HG03571 (cell line): ENCODE results near the gene HNRNPA2B1.
"Not testable (repeated sequence)": the region's sequence is repeated elsewhere in the genome, so short reads cannot be mapped to it uniquely, and the experiment has no call there.

Experiments
- ATAC-seq: cut with Tn5 transposase; IDR thresholded peaks from one replicate; pipeline ENCODE4 v1.9.1; 2021; ENCODE audit not compliant: unreplicated experiment

Gene HNRNPA2B1

DNA sequence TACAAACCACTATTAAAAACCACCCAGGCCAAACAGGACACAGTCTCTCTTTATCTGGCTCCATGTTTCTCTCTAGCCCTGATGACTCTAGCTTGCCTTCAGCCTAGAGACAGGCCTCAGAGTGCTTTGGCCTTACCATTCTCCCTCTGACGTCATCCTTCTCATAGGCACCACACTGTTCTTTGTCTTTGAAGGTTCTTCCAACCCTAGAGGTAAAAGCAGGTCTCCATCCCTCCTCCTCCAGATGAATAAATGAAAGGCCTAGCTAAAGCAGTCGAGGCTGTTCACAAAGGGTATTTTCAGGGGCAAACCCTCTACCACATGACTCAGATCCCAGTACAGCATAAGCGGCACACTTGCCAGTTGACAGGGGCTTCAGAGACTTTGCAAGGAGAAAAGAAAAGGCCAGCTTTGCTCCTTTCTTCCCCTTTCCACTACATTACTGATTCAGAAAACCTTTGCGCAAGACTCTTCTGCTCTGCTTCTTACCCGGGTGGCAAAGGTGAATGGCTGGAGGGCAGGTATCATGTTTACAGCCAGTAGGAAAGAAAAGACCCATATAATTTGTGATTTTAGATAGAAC, 33.8 kb downstream of the HNRNPA2B1 start:
- peak; percentile 15 for ATAC-seq

GRCh38 chr7:26165950-26166683, 34.4 kb downstream of the HNRNPA2B1 start:
- ATAC-seq: no peak

GRCh38 chr7:26163804-26164203, 36.7 kb downstream of the HNRNPA2B1 start:
- ATAC-seq: not testable (repeated sequence)

GRCh38 chr7:26162431-26162830, 38.1 kb downstream of the HNRNPA2B1 start:
- ATAC-seq: no peak

- ATAC-seq: no peak
Measured at GRCh38 chr7:26160896-26161295, 39.6 kb downstream of the HNRNPA2B1 start.

DNA sequence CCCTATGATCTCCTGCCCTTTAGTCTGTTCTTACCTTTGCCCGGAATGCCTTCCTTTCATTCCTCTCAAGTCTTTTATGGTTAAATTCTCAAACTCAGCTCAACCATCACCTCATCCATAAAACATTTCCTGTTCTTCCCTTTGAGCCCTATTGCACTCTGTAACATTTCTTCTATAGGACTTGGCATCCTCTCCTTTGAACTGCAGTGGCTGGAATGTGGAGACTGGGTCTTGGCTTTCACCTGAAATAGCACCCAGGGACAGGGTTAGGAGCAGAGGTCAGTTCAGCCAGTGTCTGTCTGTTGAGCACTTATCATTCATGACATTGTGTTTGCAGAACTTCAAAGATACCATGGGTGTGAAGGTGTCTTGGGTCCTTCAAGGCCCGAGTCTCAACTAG, 41.3 kb downstream of the HNRNPA2B1 start:
- ATAC-seq: no peak

DNA sequence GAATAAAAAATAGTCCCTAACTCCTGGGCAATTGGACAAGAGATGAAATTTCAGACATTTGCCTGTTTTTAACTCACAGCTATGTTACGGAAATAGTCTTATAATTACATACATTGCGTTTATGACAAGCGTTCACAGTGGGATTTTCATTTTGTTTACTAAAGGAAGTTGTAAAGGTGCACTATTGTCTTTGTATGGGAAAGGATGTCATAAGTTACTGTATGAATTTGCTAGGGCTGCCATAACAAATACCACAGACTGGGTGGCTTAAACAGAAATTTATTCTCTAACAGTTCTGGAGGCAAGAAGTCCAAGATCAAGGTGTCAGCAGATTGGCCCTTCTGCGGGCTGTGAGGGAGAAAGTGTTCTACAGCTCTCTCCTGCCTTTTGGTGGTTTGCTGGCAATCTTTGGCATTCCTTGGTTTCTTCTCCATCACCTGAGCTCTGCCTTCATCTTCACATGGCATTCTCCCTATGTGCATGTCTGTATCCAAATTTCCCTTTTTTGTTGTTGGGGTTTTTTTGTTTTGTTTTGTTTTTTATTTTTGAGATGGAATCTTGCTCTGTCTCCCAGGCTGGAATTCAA, 42.9 kb downstream of the HNRNPA2B1 start:
- ATAC-seq: no peak

DNA sequence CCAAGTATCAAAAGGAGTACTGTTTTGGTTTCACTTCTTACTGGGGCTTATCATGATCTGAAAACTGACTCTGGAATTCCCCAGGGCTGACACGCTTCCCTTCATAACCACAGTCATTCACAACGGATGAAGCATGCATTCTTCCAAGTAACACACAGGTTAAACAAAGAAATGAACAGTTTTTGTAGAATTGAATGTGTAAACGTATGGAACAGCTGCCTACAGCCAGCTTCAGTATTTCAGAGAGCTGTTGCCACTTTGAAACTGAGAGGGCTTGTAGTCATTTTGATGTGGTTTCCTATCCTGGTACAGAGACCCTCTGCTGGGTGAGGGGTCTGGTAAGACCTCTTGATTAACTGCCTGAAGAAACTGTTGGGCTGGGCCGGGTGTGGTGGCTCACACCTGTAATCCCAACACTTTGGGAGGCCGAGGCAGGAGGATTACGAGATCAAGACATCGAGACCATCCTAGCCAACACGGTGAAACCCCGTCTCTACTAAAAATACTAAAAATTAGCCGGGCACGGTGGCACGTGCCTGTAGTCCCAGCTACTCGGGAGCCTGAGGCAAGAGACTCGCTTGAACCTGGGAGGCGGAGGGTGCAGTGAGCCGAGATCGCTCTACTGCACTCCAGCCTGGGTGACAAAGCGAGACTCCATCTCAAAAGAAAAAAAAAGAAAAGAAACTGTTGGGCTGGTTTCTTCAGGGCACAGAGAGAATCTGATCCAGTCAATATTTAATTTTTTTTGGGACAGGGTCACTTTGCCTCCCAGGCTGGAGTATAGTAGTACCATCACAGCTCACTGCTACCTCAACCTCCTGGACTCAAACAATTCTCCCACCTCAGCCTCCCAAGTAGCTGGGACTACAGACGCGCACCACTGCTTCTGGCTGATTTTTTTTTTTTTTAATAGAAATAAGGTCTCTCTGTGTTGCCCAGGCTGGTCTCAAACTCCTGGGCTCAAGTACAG, 43.8 kb downstream of the HNRNPA2B1 start:
- ATAC-seq: peak; percentile 25

DNA sequence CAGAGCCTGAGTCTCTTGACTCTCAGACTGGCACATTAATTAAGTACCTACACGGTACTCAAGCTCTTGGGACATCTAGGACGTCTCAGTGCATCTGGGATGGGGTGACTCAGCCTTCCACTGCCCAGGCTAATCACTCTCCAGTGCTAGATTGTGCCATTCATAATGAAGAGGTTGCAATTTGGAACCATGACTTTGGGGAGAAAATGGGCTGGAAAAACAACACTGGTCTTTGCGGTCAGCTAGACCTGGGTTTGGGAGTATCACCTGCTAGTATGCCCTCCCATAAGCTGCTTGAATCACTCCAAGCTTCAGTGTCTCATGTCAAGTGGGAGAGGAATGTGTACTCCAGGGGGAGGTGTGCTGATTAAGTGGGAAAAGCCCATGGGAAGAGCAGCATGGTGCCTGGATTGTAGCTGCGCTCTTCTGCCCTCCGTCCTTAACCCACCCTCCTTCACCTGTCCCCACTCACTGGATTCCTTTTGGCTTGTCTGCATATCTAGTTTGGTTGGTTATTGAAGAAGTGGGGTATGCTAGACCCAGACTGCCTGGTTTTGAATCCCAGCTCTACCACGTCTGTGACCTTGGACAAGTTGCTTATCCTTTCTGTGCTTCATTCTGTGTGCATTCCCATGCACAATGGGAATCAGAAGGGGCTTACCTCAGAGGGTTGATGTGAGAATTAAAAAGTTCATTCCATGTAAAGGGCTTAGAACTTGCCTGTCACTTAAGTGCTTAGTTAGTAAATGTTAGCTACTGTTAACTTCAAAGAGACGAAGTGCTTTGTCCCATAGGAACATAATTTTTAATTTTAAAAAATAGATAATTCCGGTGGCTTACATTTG, 44.8 kb downstream of the HNRNPA2B1 start:
- ATAC-seq: no peak

GRCh38 chr7:26153823-26154783, 46.4 kb downstream of the HNRNPA2B1 start:
- ATAC-seq: no peak

- no peak for ATAC-seq
Measured at GRCh38 chr7:26153241-26153822, 47.2 kb downstream of the HNRNPA2B1 start.

GRCh38 chr7:26152782-26153240, 47.7 kb downstream of the HNRNPA2B1 start:
- ATAC-seq: not testable (repeated sequence)

GRCh38 chr7:26151953-26152781, 48.4 kb downstream of the HNRNPA2B1 start, which contains the start of gene NFE2L3:
Gene NFE2L3, plus strand, starts transcription at chr7:26152198. Its CDS starts 301 bp downstream, at chr7:26152499.
- ATAC-seq: peak; percentile 67

GRCh38 chr7:26151650-26151952, 48.9 kb downstream of the HNRNPA2B1 start:
- no peak for ATAC-seq

DNA sequence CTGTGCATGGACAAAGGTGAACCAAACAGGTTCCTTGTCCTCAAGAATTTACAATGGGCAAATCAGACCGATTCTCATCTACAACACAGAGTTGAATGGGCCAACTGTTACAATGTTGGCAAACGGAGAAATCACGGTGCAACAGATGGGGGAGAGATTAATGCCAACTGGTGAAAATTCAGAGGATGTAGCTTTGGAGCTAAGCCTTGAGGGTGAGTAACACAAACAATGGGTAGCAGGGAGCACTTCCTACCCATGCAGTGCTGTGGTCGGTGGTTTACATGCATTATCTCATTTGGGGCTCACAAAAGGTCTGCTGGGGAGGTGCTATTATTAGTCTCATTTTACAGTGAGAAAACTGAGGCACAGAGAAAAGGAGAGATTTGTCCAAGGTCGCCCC, 49.5 kb downstream of the HNRNPA2B1 start:
- no peak for ATAC-seq

DNA sequence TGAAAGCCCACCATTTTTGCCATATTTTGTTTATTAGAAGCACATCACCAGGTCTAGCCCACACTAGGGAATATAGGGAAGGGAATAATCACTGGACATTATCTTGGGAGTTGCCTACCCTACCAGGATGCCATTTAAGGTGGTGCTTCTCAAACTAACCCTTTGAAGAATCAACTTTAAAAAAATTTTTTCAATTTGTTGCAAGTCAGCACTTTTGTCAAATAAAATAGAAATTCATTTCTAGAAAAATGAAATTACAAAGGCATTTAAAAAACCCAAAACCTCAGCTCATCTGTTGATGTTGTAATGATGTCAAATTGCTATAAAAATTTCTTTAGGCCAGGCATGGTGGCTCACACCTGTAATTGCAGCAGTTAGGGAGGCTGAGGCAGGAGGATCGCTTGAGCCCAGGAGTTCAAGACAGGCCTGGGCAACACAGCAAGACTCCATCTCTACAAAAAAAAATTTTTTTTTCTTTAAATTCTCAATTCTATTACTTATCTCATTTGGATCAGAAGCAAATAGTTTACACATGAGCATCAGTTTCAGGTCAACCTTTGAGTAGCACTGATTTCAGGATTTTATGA, 51.1 kb downstream of the HNRNPA2B1 start:
- ATAC-seq: no peak

- ATAC-seq: not testable (repeated sequence)
Measured at GRCh38 chr7:26148307-26148700, 52.2 kb downstream of the HNRNPA2B1 start.
